SU-DHL-6 (cell line): Measurements from ENCODE around the gene TPPP3.

Experiments used
- H2AFZ ChIP-seq: fragments of 200-600 bp; sonication (generic); 2 replicates; pipeline ENCODE4 v1.6.1; 2014; ENCODE audit warnings: low read depth, mild to moderate bottlenecking, moderate library complexity, mixed read lengths, antibody characterized with exemption, low read length; ENCODE audit not compliant: severe bottlenecking
- H3F3A ChIP-seq: fragments of 200-600 bp; shearing (Covaris generic); 2 replicates; pipeline ENCODE4 v1.6.0; 2016; ENCODE audit warnings: antibody characterized with exemption, mild to moderate bottlenecking; ENCODE audit not compliant: insufficient read depth
- H3K27ac ChIP-seq: fragments of 200-600 bp; sonication (generic); 2 replicates; pipeline ENCODE4 v1.5.1; 2016; ENCODE audit warnings: low read depth, mild to moderate bottlenecking, low read length, moderate library complexity, mixed read lengths
- H3K27me3 ChIP-seq: fragments of 200-600 bp; sonication (generic), shearing (Covaris generic); 2 replicates; pipeline ENCODE4 v1.6.0; 2014; ENCODE audit warnings: mild to moderate bottlenecking, low read length
- H3K36me3 ChIP-seq: fragments of 200-600 bp; sonication (generic); 2 replicates; pipeline ENCODE4 v1.6.1; 2014; ENCODE audit warnings: mild to moderate bottlenecking, low read length, mixed read lengths
- H3K4me2 ChIP-seq: fragments of 300-600, 200-600 bp; shearing (Covaris generic), sonication (generic); 2 replicates; pipeline ENCODE4 v1.6.0; 2014; ENCODE audit warnings: low read length, low read depth, mild to moderate bottlenecking; ENCODE audit not compliant: poor library complexity, severe bottlenecking
- H3K4me3 ChIP-seq: fragments of 200-600 bp; sonication (generic); 2 replicates; pipeline ENCODE4 v1.5.1; 2014; ENCODE audit warnings: antibody characterized with exemption, low read length, mild to moderate bottlenecking, mixed read lengths; ENCODE audit not compliant: insufficient read depth, poor library complexity, severe bottlenecking
- H3K79me2 ChIP-seq: fragments of 200-600 bp; sonication (generic); 2 replicates; pipeline ENCODE4 v1.6.1; 2014; ENCODE audit warnings: mild to moderate bottlenecking, low read length, moderate library complexity; ENCODE audit not compliant: insufficient read depth
- H3K9ac ChIP-seq: fragments of 200-600 bp; sonication (generic); 2 replicates; pipeline ENCODE4 v1.7.0; 2014; ENCODE audit warnings: mild to moderate bottlenecking, low read length
- H3K9me2 ChIP-seq: fragments of 200-600 bp; sonication (generic); replicated peaks from 2 replicates; pipeline ENCODE4 v1.6.1; 2014; ENCODE audit warnings: low read length; ENCODE audit not compliant: insufficient read depth
- H3K9me3 ChIP-seq: fragments of 200-600 bp; sonication (generic); 2 replicates; pipeline ENCODE4 v1.6.1; 2014; ENCODE audit warnings: low read length, mixed read lengths; ENCODE audit not compliant: insufficient read depth
- H4K20me1 ChIP-seq: fragments of 200-600 bp; sonication (generic); 2 replicates; pipeline ENCODE4 v1.6.1; 2014; ENCODE audit warnings: low read depth, mild to moderate bottlenecking, antibody characterized with exemption, low read length, moderate library complexity, mixed read lengths
- EZH2phosphoT487 ChIP-seq: fragments of 200-600 bp; sonication (generic), shearing (Covaris generic); conservative IDR thresholded peaks from 2 replicates; pipeline ENCODE4 v1.6.1; 2018; ENCODE audit warnings: mild to moderate bottlenecking, antibody characterized with exemption, low read length, moderate library complexity, mixed read lengths
- TF ChIP-seq, protein P1 (sequence below): fragments of 200-600 bp; sonication (generic); IDR thresholded peaks from one replicate; pipeline ENCODE4 v1.5.1; 2017; ENCODE audit warnings: antibody characterized with exemption, mild to moderate bottlenecking, low read length, moderate library complexity; ENCODE audit not compliant: insufficient read depth, poor library complexity, severe bottlenecking

TPPP3 gene

GRCh38 chr16:67394155-67395104 is 1.1 kb upstream of the TPPP3 start:
- no peak overlapping the region for H3K27ac ChIP-seq
- TF ChIP-seq EZH2phosphoT487 = no peak
- TF ChIP-seq, protein P1, sequence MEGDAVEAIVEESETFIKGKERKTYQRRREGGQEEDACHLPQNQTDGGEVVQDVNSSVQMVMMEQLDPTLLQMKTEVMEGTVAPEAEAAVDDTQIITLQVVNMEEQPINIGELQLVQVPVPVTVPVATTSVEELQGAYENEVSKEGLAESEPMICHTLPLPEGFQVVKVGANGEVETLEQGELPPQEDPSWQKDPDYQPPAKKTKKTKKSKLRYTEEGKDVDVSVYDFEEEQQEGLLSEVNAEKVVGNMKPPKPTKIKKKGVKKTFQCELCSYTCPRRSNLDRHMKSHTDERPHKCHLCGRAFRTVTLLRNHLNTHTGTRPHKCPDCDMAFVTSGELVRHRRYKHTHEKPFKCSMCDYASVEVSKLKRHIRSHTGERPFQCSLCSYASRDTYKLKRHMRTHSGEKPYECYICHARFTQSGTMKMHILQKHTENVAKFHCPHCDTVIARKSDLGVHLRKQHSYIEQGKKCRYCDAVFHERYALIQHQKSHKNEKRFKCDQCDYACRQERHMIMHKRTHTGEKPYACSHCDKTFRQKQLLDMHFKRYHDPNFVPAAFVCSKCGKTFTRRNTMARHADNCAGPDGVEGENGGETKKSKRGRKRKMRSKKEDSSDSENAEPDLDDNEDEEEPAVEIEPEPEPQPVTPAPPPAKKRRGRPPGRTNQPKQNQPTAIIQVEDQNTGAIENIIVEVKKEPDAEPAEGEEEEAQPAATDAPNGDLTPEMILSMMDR = no peak
- no peaks in the 10 kb centered on the region for H3K27me3 ChIP-seq
- no peaks in the 10 kb centered on the region for H3K9me2 ChIP-seq
- no peak overlapping the region for H2AFZ ChIP-seq
- H3F3A ChIP-seq = no peaks in the 10 kb centered on the region
- no peaks in the 10 kb centered on the region for H3K9me3 ChIP-seq
- H3K36me3 ChIP-seq = no peaks in the 10 kb centered on the region
- H4K20me1 ChIP-seq = no peaks in the 10 kb centered on the region
- H3K9ac ChIP-seq = no peak overlapping the region
- H3K4me2 ChIP-seq = no peak overlapping the region
- no peaks in the 10 kb centered on the region for H3K79me2 ChIP-seq
- no peak overlapping the region for H3K4me3 ChIP-seq

DNA sequence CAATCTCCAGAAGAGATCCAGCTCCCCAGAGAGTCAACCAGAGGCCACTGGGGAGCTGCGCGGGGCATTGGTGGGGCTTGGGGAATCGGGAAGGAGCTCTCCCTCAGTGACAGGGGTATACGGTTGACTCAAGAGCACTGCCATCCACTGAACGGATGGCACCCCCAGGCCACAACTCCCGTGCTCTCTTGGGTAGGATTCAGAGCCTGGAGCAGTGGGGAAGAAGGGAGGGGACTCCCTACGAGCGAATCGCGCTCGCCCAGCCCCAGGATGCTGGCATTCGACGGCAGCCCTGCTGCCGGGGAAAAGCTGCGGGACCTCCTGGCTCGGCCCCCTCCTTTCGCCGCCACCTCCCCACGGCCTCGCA is 473 bp upstream of the TPPP3 start:
- no peak overlapping the region for H3K9ac ChIP-seq
- TF ChIP-seq EZH2phosphoT487 = no peak
- TF ChIP-seq, protein P1 = no peak
- H3K9me3 ChIP-seq = no peaks in the 10 kb centered on the region
- no peaks in the 10 kb centered on the region for H4K20me1 ChIP-seq
- no peak overlapping the region for H2AFZ ChIP-seq
- no peaks in the 10 kb centered on the region for H3K9me2 ChIP-seq
- no peak overlapping the region for H3K27ac ChIP-seq
- H3K79me2 ChIP-seq = no peaks in the 10 kb centered on the region
- no peaks in the 10 kb centered on the region for H3K27me3 ChIP-seq
- H3K36me3 ChIP-seq = no peaks in the 10 kb centered on the region
- no peak overlapping the region for H3K4me2 ChIP-seq
- no peak overlapping the region for H3K4me3 ChIP-seq
- no peaks in the 10 kb centered on the region for H3F3A ChIP-seq

DNA sequence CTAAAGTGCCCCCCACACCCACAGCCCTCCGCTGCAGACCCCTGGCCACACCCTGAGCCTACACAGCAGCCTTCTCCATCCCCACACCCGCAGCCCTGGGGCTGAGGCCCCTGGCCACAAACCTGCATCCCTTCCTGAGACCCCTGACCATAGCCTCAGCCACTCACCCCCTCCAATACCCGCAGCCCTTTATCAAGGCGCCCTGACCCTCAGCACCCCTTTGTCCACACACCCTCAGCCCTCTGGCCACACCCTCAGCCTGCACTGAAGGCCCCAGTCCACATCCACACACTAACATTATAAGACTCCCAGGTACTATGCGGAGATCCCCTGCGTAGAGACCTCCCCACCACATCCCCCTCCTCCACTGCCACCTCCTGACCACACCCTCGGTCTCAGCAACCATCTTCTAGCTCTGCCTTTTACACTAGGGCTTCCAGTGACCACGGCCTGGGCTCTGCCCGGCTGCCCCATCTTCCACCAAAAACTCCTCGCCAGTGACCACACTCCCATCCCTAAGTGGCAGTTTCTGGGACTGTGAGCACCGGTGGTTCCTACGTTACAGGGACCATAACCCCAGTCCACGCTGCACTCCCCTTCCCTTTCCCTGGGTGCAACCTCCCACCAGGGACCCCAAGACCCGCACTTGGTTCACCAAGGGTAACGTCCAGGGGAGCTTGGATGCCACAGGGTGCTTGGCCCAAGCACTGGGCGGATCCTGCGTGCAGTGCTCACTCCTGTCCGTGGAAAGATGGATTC is 818 bp downstream of the TPPP3 start:
- no peaks in the 10 kb centered on the region for H3K9me2 ChIP-seq

More for the DNA sequence above, 818 bp downstream of the TPPP3 start:
- Histone ChIP-seq H3F3A (no peaks in the 10 kb centered on the region), H3K9ac (no peak overlapping the region), H3K9me3 (no peaks in the 10 kb centered on the region), H2AFZ (no peak overlapping the region), H3K4me3 (no peak overlapping the region), H3K27me3 (no peaks in the 10 kb centered on the region), H3K36me3 (no peaks in the 10 kb centered on the region), H4K20me1 (no peaks in the 10 kb centered on the region), H3K27ac (no peak overlapping the region), H3K4me2 (no peak overlapping the region), H3K79me2 (no peaks in the 10 kb centered on the region)
- TF ChIP-seq EZH2phosphoT487 = no peak
- TF ChIP-seq, protein P1 = no peak
